HepG2 (cell line): ENCODE results near the gene BRCA2. TPM values are rescaled to one million over a fixed set of nuclear protein-coding genes. Genes with fewer than 3 reads are reported as not detected.

Source experiments
- ARID2 ChIP-seq: sonication (generic); formaldehyde crosslinking; IDR thresholded peaks from 2 replicates; pipeline ENCODE4 v1.8.1; 2022; ENCODE audit warnings: mild to moderate bottlenecking, missing genetic modification reagents, borderline replicate concordance
- ATF2 ChIP-seq: sonication (generic); formaldehyde crosslinking; IDR thresholded peaks from 2 replicates; pipeline ENCODE4 v1.4.0; 2020; ENCODE audit warnings: missing genetic modification reagents
- BCL6 ChIP-seq: IDR thresholded peaks from 2 replicates; pipeline ENCODE4 v1.6.1; 2016; ENCODE audit warnings: missing genetic modification reagents, missing compliant biosample characterization
- CREB1 ChIP-seq, 2 experiments: fragments of 450-650 bp in 1 of 2; IDR thresholded peaks; 2 replicates each; pipeline ENCODE4 v1.6.1; 2016 to 2017; ENCODE audit warnings: control low read depth in 1 of 2, mild to moderate bottlenecking in 1 of 2, missing compliant biosample characterization in 1 of 2, missing genetic modification characterization in 1 of 2
- EHMT2 ChIP-seq: fragments of 200-600 bp; sonication (generic); IDR thresholded peaks from 2 replicates; pipeline ENCODE4 v1.7.0; 2017; ENCODE audit warnings: antibody characterized with exemption, low read depth, low read length, borderline replicate concordance
- EP300 ChIP-seq, 3 experiments: sonication (generic) in 1 of 3; formaldehyde crosslinking in 1 of 3; IDR thresholded peaks; 2 replicates each; pipeline versions ENCODE4 v1.5.1 to v1.6.1; 2011 to 2020; ENCODE audit warnings: low read depth in 2 of 3, low read length in 2 of 3, borderline replicate concordance in 1 of 3, improper control_type of control experiment in 1 of 3, mild to moderate bottlenecking in 1 of 3, missing genetic modification reagents in 1 of 3, moderate library complexity in 1 of 3
- FOXP4 ChIP-seq: sonication (generic); formaldehyde crosslinking; IDR thresholded peaks from 2 replicates; pipeline ENCODE4 v1.4.0; 2020; ENCODE audit warnings: missing genetic modification reagents
- HNF4G ChIP-seq, 2 experiments: sonication (generic) in 1 of 2; formaldehyde crosslinking in 1 of 2; IDR thresholded peaks; 2 replicates each; pipeline versions ENCODE4 v1.4.0 to v1.6.1; 2011 to 2020; ENCODE audit warnings: borderline replicate concordance in 2 of 2, low read depth in 2 of 2, mild to moderate bottlenecking in 2 of 2, low read length in 1 of 2, missing genetic modification reagents in 1 of 2, moderate library complexity in 1 of 2
- HOXA3 ChIP-seq: sonication (generic); formaldehyde crosslinking; IDR thresholded peaks from 2 replicates; pipeline ENCODE4 v1.5.0; 2020; ENCODE audit warnings: missing genetic modification reagents
- HOXA5 ChIP-seq: sonication (generic); formaldehyde crosslinking; IDR thresholded peaks from 2 replicates; pipeline ENCODE4 v1.4.0; 2020; ENCODE audit warnings: missing genetic modification reagents
- MED1 ChIP-seq: sonication (generic); formaldehyde crosslinking; IDR thresholded peaks from 2 replicates; pipeline ENCODE4 v1.4.0; 2020; ENCODE audit warnings: missing genetic modification reagents
- NONO ChIP-seq, 2 experiments: fragments of 450-650 bp in 1 of 2; sonication (generic) in 1 of 2; formaldehyde crosslinking in 1 of 2; IDR thresholded peaks in 1 of 2; conservative IDR thresholded peaks in 1 of 2; 2 replicates each; pipeline versions ENCODE4 v1.6.1 to v1.8.0; 2017 to 2022; ENCODE audit warnings: mild to moderate bottlenecking in 1 of 2, missing genetic modification reagents in 1 of 2, moderate library complexity in 1 of 2
- PHF21A ChIP-seq: sonication (generic); formaldehyde crosslinking; IDR thresholded peaks from 2 replicates; pipeline ENCODE4 v1.5.0; 2020; ENCODE audit warnings: mild to moderate bottlenecking, missing genetic modification reagents
- PPARG ChIP-seq: conservative IDR thresholded peaks from 2 replicates; pipeline ENCODE4 v1.6.1; 2016; ENCODE audit warnings: missing biosample characterization, missing genetic modification reagents
- REPIN1 ChIP-seq: sonication (generic); formaldehyde crosslinking; IDR thresholded peaks from 2 replicates; pipeline ENCODE4 v1.8.0; 2022; ENCODE audit warnings: missing genetic modification reagents, low read depth, mild to moderate bottlenecking, borderline replicate concordance
- RXRB ChIP-seq: IDR thresholded peaks from 2 replicates; pipeline ENCODE4 v1.6.1; 2016; ENCODE audit warnings: borderline replicate concordance, missing genetic modification reagents, missing compliant biosample characterization
- SKI ChIP-seq: fragments of 450-650 bp; IDR thresholded peaks from one replicate; pipeline ENCODE4 v1.6.1; 2018; ENCODE audit warnings: mild to moderate bottlenecking; ENCODE audit not compliant: partially characterized antibody
- SOX13 ChIP-seq, 3 experiments: fragments of 450-650 bp in 1 of 3; sonication (generic) in 1 of 3; formaldehyde crosslinking in 1 of 3; IDR thresholded peaks in 2 of 3; conservative IDR thresholded peaks in 1 of 3; 2 replicates each; pipeline versions ENCODE4 v1.5.0 to v1.6.1; 2016 to 2020; ENCODE audit warnings: antibody characterized with exemption in 1 of 3, mild to moderate bottlenecking in 1 of 3, missing compliant biosample characterization in 1 of 3, missing genetic modification reagents in 1 of 3, moderate library complexity in 1 of 3
- SOX5 ChIP-seq: IDR thresholded peaks from 2 replicates; pipeline ENCODE4 v1.6.1; 2016; ENCODE audit warnings: borderline replicate concordance
- THRA ChIP-seq: sonication (generic); formaldehyde crosslinking; IDR thresholded peaks from 2 replicates; pipeline ENCODE4 v1.4.0; 2020; ENCODE audit warnings: missing genetic modification reagents, borderline replicate concordance
- ZBTB8A ChIP-seq: sonication (generic); formaldehyde crosslinking; IDR thresholded peaks from 2 replicates; pipeline ENCODE4 v1.4.0; 2020; ENCODE audit warnings: mild to moderate bottlenecking, low read depth, missing genetic modification reagents, borderline replicate concordance
- ZNF619 ChIP-seq: sonication (generic); formaldehyde crosslinking; IDR thresholded peaks from 2 replicates; pipeline ENCODE4 v1.4.0; 2020; ENCODE audit warnings: mild to moderate bottlenecking, missing genetic modification reagents
- polyA plus RNA-seq, 8 experiments: library from polyadenylated mRNA; depleted of rRNA in 3 of 8; stranded (reverse) in 7 of 8; unstranded in 1 of 8; fragments of >200 nt; fragmentation: Illumina TruSeq in 4 of 8; extraction: Trizol in 4 of 8; gene quantifications; 2 replicates each; pipeline versions ENCODE4 v1.2.1 to v1.2.3, GENCODE V29; 2011 to 2016; ENCODE audit warnings: low read depth in 4 of 8, missing spikeins in 1 of 8, mixed read lengths in 1 of 8; ENCODE audit not compliant: insufficient read depth in 1 of 8
- total RNA-seq, 5 experiments: library from RNA; depleted of rRNA; stranded (reverse); fragments of >200 nt; fragmentation: Illumina TruSeq; extraction: Trizol; gene quantifications; 2 replicates each; pipeline ENCODE4 v1.2.3, GENCODE V29; 2016; ENCODE audit warnings: low read depth in 1 of 5

Gene BRCA2
- total and polyA plus RNA-seq, 2 of the 13 experiments (the other 11 are each of a cell fraction or from before 2014, with no cell fraction given) = 3.1 to 24.6 TPM

GRCh38 chr13:32446220-32446619 is 130.9 kb downstream of the BRCA2 start (continued):
- TF ChIP-seq HNF4G (IDR thresholded peaks at IDR 0.05; ENCODE audit: borderline replicate concordance, low read depth, low read length) (peak; percentile 69; the same call in 1 of the 2 replicates), HNF4G (CRISPR knock-in tag; IDR thresholded peaks at IDR 0.05; ENCODE audit: borderline replicate concordance, low read depth) (peak; percentile 55; the same call in 1 of the 2 replicates), FOXP4 (CRISPR knock-in tag) (peak; percentile 64), HOXA3 (CRISPR knock-in tag) (peak; percentile 58; the same call in 1 of the 2 replicates), ARID2 (CRISPR knock-in tag) (no peak), ZBTB8A (CRISPR knock-in tag) (no peak), EP300 (IDR thresholded peaks at IDR 0.05; ENCODE audit: low read depth in 2 of 2, low read length in 2 of 2) (peak in 1 of 2 experiments; percentile 55; a peak in 2 of 4 replicates), EP300 (CRISPR knock-in tag; IDR thresholded peaks at IDR 0.05; ENCODE audit: borderline replicate concordance) (peak; percentile 34; the same call in 1 of the 2 replicates), SKI (peak; percentile 44), SOX5 (CRISPR knock-in tag) (peak; percentile 68), RXRB (CRISPR knock-in tag) (peak; percentile 59; the same call in 1 of the 2 replicates), HOXA5 (CRISPR knock-in tag) (peak; percentile 28; the same call in 1 of the 2 replicates), REPIN1 (CRISPR knock-in tag) (peak; percentile 46; the same call in 1 of the 2 replicates), MED1 (CRISPR knock-in tag) (peak; percentile 68; the same call in 1 of the 2 replicates), BCL6 (CRISPR knock-in tag) (peak; percentile 81), ATF2 (peak; percentile 78), PPARG (CRISPR knock-in tag) (peak; percentile 52; the same call in 1 of the 2 replicates), THRA (CRISPR knock-in tag) (0 out of 2 replicates have a peak, but pooled peaks have one; percentile 17), ZNF619 (CRISPR knock-in tag) (no peak), EHMT2 (peak; percentile 71; the same call in 1 of the 2 replicates), SOX13 (IDR thresholded peaks at IDR 0.05) (no peak), SOX13 (CRISPR knock-in tag; conservative IDR thresholded peaks at IDR 0.05 in 1 of 2, IDR thresholded peaks at IDR 0.05 in 1 of 2) (peak in 1 of 2 experiments; percentile 74; a peak in 2 of 4 replicates), NONO (IDR thresholded peaks at IDR 0.05) (no peak), NONO (CRISPR knock-in tag; conservative IDR thresholded peaks at IDR 0.05) (0 out of 2 replicates have a peak, but pooled peaks have one; percentile 24), CREB1 (IDR thresholded peaks at IDR 0.05) (peak; percentile 83), CREB1 (CRISPR knock-in tag; IDR thresholded peaks at IDR 0.05) (peak; percentile 78), PHF21A (CRISPR knock-in tag) (peak; percentile 41; the same call in 1 of the 2 replicates)
